Natural killer cell treated with Interleukin-12 subunit alpha and Interleukin-12 subunit beta and Interleukin-15 and Interleukin-18, amount 100 ng/mL, for 72 hours (primary cell): ENCODE data around the gene ZBTB2. TPM values are rescaled to one million over a fixed set of nuclear protein-coding genes. Genes with fewer than 3 reads are reported as not detected.
A peak's percentile ranks its signal among the peaks of the same experiment; 100 is the strongest.
"Not testable (repeated sequence)": the region's sequence is repeated elsewhere in the genome, so short reads cannot be mapped to it uniquely, and the experiment has no call there.

Experiments used
- ATAC-seq, 2 donors: fragments of 150-1000 bp; cut with Tn5 transposase in 1 of 2; sonication (Bioruptor Pico), chemical (Tn5 transposase) in 1 of 2; 2 replicates each; pipeline ENCODE4 v1.10.0; 2021
- DNase-seq: peaks from one replicate; pipeline ENCODE4 v3.0.0; 2022; ENCODE audit warnings: low spot score
- H3K27ac Mint-ChIP-seq, 2 donors: 1 replicate in 1 of 2; 2 replicates in 1 of 2; pipeline ENCODE4 v1.8.0; 2022; ENCODE audit warnings: mixed read lengths in 2 of 2, mild to moderate bottlenecking in 1 of 2, moderate library complexity in 1 of 2
- H3K27me3 Mint-ChIP-seq, 2 donors: 1 replicate in 1 of 2; 2 replicates in 1 of 2; pipeline ENCODE4 v1.8.0; 2022; ENCODE audit warnings: mixed read lengths in 2 of 2
- H3K36me3 Mint-ChIP-seq: one replicate; pipeline ENCODE4 v1.8.0; 2022; ENCODE audit warnings: mixed read lengths
- H3K4me1 Mint-ChIP-seq, 2 donors: 1 replicate in 1 of 2; 2 replicates in 1 of 2; pipeline ENCODE4 v1.8.0; 2022; ENCODE audit warnings: low read depth in 2 of 2, mixed read lengths in 2 of 2, mild to moderate bottlenecking in 1 of 2
- H3K4me3 Mint-ChIP-seq: one replicate; pipeline ENCODE4 v1.8.0; 2022; ENCODE audit warnings: mixed read lengths
- H3K9me3 Mint-ChIP-seq: 2 replicates; pipeline ENCODE4 v1.8.0; 2022; ENCODE audit warnings: mixed read lengths
- total RNA-seq, 2 donors: library from RNA; stranded (reverse); gene quantifications; one replicate each; pipeline ENCODE4 v1.2.3, GENCODE V29; 2022

ZBTB2 gene
- total RNA-seq, 2 donors from 2014 or later: 20.4 to 23.8 TPM

DNA sequence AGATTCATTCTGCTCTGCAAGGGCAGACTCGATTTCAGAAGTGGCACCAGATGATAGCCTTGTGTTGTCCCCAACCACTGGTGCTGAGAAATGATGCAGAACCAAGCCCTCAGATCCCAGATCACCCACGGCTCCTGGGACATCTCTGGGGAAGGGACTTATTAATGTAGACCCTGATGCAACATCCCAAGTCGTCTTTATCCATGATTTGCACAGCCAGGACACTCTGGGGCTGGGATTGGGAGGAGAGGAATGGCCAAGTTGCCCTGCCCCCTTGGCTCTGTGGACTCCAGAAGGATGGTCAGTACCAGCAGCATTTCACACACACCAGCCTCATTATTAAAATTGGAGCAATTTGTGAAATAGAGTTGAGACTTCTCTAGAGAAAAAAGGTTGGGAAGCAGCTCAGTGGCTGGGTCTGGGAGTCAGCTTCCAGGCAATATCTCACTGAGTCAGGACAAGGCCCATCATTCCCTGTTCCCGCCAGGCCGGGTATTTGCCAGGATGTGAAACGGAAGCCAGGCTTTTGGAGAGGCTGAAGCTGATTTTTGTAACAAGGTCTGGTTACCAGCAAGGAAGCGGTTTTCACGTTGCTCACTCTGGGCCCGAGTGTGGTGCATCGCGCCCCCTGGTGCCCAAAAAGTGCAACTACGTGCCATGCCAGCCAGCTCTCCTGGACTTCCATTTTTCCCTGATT, 67.4 kb downstream of the ZBTB2 start:
- Mint-ChIP-seq H3K4me3 (peak overlapping the region; percentile 51), H3K4me1 (peaks cover 21 to 24% of the 10 kb centered on the region in 2 donors), H3K9me3 (no peaks in the 10 kb centered on the region), H3K27me3 (peaks cover 48 to 61% of the 10 kb centered on the region in 2 donors), H3K36me3 (no peaks in the 10 kb centered on the region), H3K27ac (no peak overlapping the region)
- DNase-seq (peak; percentile 76), ATAC-seq (peak; percentile 70 to 74)

DNA sequence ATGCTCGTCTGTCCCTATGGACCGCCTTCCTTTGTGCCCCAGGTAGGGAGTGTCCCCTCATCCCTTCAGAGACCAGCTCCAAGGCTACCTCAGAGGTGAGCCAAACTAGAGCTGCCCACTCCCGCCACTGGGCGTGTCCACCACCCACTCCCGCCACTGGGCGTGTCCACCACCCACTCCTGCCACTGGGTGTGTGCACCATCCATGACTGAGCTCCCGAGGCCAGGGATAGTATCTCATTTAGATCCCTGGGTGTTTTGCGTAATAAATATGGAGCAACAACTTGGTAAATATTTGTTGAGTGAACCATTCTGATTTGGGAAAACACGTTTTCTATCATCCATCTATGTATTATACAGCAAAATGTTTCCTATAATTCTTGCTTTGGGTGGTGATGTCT, 68.8 kb downstream of the ZBTB2 start:
- Mint-ChIP-seq H3K4me3 (no peak overlapping the region), H3K9me3 (no peaks in the 10 kb centered on the region), H3K4me1 (peaks cover 21 to 24% of the 10 kb centered on the region in 2 donors), H3K27ac (peak overlapping the region in 1 of 2 donors; percentile 79), H3K36me3 (no peaks in the 10 kb centered on the region), H3K27me3 (peaks cover 48 to 59% of the 10 kb centered on the region in 2 donors)
- ATAC-seq (peak in 1 of 2 donors; percentile 54), DNase-seq (no peak)

DNA sequence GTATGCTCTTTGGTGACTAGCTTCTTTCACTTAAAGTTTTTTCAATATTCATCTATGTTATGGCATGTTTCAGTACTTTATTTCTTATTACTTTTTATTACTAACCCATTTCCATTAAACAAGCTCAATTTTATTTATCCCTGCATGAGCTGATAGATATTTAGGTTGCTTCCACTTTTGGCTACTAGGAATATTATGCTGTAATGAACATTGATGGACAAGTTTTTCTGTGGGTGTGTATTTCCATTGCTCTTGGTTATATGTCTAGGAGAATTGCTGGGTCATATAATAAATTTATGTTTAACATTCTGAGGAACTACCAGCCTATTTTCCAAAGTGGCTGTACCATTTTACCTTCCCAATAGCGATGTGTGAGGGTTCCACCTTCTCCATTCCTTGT, 69.9 kb downstream of the ZBTB2 start:
- Mint-ChIP-seq H3K27me3 (peaks cover 48 to 50% of the 10 kb centered on the region in 2 donors), H3K27ac (no peak overlapping the region), H3K4me3 (no peak overlapping the region), H3K36me3 (no peaks in the 10 kb centered on the region), H3K9me3 (no peaks in the 10 kb centered on the region), H3K4me1 (peaks cover 21 to 24% of the 10 kb centered on the region in 2 donors)
- ATAC-seq (no peak), DNase-seq (no peak)

DNA sequence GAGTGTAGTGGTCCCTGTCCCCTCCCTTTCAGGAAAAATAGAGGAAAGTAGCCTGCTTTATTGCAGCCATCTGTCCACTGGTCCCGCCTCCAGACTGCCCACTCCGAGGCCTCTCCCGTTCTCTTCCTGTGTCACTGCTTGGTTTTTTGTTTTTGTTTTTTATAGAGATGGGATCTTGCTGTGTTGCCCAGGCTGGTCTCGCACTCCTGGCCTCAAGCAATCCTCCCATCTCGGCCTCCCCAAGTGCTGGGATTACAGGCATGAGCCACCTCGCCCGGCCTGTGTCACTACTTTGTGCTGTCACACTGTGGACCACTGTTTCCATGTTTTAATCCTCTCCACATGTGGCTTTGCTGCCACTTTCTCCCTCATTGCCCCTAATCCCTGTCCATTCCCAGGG, 71.2 kb downstream of the ZBTB2 start:
- Mint-ChIP-seq H3K4me1 (peaks cover 15 to 16% of the 10 kb centered on the region in 2 donors), H3K27ac (no peak overlapping the region), H3K27me3 (peaks cover 40 to 41% of the 10 kb centered on the region in 2 donors), H3K4me3 (no peak overlapping the region), H3K9me3 (no peaks in the 10 kb centered on the region), H3K36me3 (peaks cover 5% of the 10 kb centered on the region)
- DNase-seq: no peak
- no peak for ATAC-seq

DNA sequence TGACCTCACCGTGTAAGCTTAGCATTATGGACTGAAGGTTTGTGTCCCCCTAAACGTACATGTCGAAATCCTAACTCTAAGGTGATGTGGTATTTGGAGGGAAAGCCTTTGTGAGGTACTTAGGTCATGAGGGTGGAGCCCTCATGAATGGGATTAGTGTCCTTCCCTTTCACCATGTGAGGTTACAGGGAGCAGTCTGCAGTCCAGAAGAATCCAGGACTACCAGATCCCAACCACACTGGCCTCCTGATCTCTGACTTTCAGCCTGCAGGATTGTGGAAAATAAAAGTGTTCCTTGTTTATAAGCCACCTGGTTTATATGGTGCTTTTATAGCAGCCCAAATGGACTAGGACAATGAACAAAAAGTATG, 73.4 kb downstream of the ZBTB2 start:
- no peak overlapping the region for H3K27ac Mint-ChIP-seq
- no peaks in the 10 kb centered on the region for H3K4me1 Mint-ChIP-seq
- no peaks in the 10 kb centered on the region for H3K9me3 Mint-ChIP-seq
- DNase-seq (no peak), ATAC-seq (no peak)
- H3K4me3 Mint-ChIP-seq: no peak overlapping the region
- H3K27me3 Mint-ChIP-seq: peaks cover 20 to 27% of the 10 kb centered on the region in 2 donors
- H3K36me3 Mint-ChIP-seq: peaks cover 5% of the 10 kb centered on the region

DNA sequence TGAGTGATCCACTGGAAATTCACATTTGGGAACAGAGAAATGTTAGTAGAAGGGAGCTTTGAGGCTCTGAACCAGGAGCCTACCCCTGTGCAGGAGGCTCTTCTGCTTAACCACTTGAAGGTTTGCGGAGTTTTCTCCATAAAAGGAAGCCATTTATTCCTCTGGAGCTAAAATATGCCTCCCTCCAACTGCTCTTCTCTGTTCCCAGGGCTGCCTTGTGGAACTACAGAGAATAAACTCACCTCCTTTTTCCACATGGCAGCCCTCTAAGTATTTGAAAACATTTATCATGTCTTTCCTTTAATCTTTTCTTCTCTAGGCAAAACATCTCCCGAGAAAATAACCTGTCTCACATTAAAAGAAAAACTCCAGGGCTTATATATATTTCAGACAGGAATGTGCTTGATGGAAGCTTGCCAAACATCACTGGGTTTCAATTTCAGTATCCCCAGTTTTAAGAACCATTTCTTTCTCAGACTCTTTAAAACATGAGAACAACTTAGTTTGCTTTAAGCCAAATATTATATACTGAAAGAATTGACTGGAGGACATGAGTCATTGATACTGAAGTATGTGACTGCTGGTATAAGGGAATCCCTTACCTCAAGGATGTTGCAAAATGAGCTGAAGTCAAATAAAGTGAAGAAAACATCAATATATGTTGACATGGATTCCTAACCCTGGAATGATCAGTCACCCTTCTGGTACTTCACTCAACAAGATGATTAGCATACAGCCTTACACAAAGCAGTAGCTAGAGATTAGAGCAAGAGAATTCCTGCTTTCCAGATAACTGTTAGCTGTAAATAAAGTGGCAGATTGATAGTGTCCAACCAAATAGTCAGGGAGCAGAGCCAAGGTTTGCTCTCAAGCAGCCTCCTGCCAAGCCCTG, 74.0 kb downstream of the ZBTB2 start:
- Mint-ChIP-seq H3K4me3 (no peak overlapping the region), H3K36me3 (peaks cover 5% of the 10 kb centered on the region), H3K9me3 (no peaks in the 10 kb centered on the region), H3K27me3 (peaks cover 14 to 22% of the 10 kb centered on the region in 2 donors), H3K4me1 (no peaks in the 10 kb centered on the region), H3K27ac (no peak overlapping the region)
- DNase-seq: no peak
- no peak for ATAC-seq

DNA sequence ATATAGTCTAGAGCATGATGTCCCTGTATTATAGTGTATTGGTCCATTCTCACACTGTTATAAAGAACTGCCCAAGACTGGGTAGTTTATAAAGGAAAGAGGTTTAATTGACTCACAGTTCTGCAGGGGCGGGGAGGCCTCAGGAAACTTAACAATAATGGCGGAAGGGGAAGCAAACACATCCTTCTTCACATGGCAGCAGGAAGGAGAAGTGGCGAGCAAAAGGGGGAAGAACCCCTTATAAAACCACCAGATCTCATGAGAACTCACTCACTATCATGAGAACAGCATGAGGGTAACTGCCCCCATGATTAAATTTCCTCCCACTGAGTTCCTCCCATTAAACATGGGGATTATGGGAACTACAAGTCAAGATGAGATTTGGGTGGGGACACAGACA, 75.7 kb downstream of the ZBTB2 start:
- ATAC-seq, H3K9me3 Mint-ChIP-seq, H3K4me3 Mint-ChIP-seq, H3K27ac Mint-ChIP-seq, H3K4me1 Mint-ChIP-seq, H3K36me3 Mint-ChIP-seq, DNase-seq: not testable (repeated sequence)
- peaks cover 5 to 16% of the 10 kb centered on the region in 2 donors for H3K27me3 Mint-ChIP-seq

Other genes with a start within 250 kb of the ZBTB2 start
- gene AKAP12, start 151.6 kb downstream of the ZBTB2 start, total RNA-seq: 1 to 10 TPM in 1 of 2 donors, not detected in 1; 4.7 TPM
- 10 to 100 TPM; 19.2 to 27.3 TPM for gene RMND1, start 60.6 kb upstream of the ZBTB2 start, total RNA-seq
- not detected for gene CCDC170, start 102.5 kb upstream of the ZBTB2 start, total RNA-seq